Uterus (tissue), 4 donors: ENCODE data around the gene PCBD1. TPM values are rescaled to one million over a fixed set of nuclear protein-coding genes. Genes with fewer than 3 reads are reported as not detected.

Experiments
- DNase-seq, 2 donors: peaks; one replicate each; pipeline ENCODE4 v3.0.0-alpha.2; 2019 to 2020
- H3K27ac ChIP-seq, 2 donors: fragments of 200-600 bp; sonication (generic); 1 replicate in 1 of 2; 2 replicates in 1 of 2; pipeline ENCODE4 v1.5.1; 2016 to 2018
- H3K27me3 ChIP-seq, 2 donors: fragments of 200-600 bp; sonication (generic); one replicate each; pipeline ENCODE4 v1.5.1; 2018 to 2019; ENCODE audit warnings: control low read depth in 1 of 2
- H3K36me3 ChIP-seq, 2 donors: fragments of 200-600 bp; sonication (generic); one replicate each; pipeline ENCODE4 v1.5.1; 2019; ENCODE audit warnings: control low read depth in 1 of 2
- H3K4me1 ChIP-seq, 2 donors: fragments of 200-600 bp; sonication (generic); one replicate each; pipeline ENCODE4 v1.5.1; 2018 to 2019; ENCODE audit warnings: control low read depth in 1 of 2
- H3K4me3 ChIP-seq, 2 donors: fragments of 200-600 bp; sonication (generic); 1 replicate in 1 of 2; 2 replicates in 1 of 2; pipeline ENCODE4 v1.5.1; 2018 to 2019; ENCODE audit warnings: mild to moderate bottlenecking in 1 of 2
- H3K9me3 ChIP-seq, 2 donors: fragments of 200-600 bp; sonication (generic); one replicate each; pipeline ENCODE4 v1.5.1; 2019; ENCODE audit warnings: control low read depth in 1 of 2
- POLR2A ChIP-seq, 2 donors: fragments of 450-650 bp; IDR thresholded peaks; one replicate each; pipeline ENCODE4 v1.6.1; 2016; ENCODE audit warnings: antibody characterized with exemption in 2 of 2, mild to moderate bottlenecking in 1 of 2, moderate library complexity in 1 of 2
- intact Hi-C: fragments of 100-400 bp; cut with DNase I; formaldehyde crosslinking; loops from one replicate; pipeline ENCODE4 v1.15.1; 2023; ENCODE audit warnings: low total_unique reads
- total RNA-seq, 4 donors: library from RNA; depleted of rRNA in 3 of 4; stranded (reverse); fragments of >200 nt in 3 of 4; gene quantifications; one replicate each; pipeline versions ENCODE4 v1.1.0 to v1.2.4, GENCODE V29; 2014 to 2023
- TF ChIP-seq, protein P1 (sequence below), 4 experiments: fragments of 200-600 bp in 2 of 4; fragments of 450-650 bp in 2 of 4; sonication (generic) in 2 of 4; IDR thresholded peaks; one replicate each; pipeline ENCODE4 v1.5.1; 2016 to 2019; ENCODE audit warnings: antibody characterized with exemption in 4 of 4, mild to moderate bottlenecking in 2 of 4, moderate library complexity in 1 of 4
- donor health status: DM: yes; HTN: yes; CAD: no.

Gene PCBD1
- total RNA-seq, 4 donors from 2014 or later: 18.4 to 52.8 (median 27.9) TPM

- Histone ChIP-seq H3K4me3 (no peak overlapping the region), H3K9me3 (no peaks in the 10 kb centered on the region), H3K36me3 (no peaks in the 10 kb centered on the region), H3K4me1 (peaks cover 0 to 11% of the 10 kb centered on the region in 2 donors), H3K27me3 (no peaks in the 10 kb centered on the region), H3K27ac (no peak overlapping the region)
- TF ChIP-seq POLR2A (IDR thresholded peaks at IDR 0.05): no peak
- intact Hi-C loops: no loop called here
- DNase-seq: no peak
These were observed 52.0 kb downstream of the PCBD1 start for GRCh38 chr10:70836319-70836718.

DNA sequence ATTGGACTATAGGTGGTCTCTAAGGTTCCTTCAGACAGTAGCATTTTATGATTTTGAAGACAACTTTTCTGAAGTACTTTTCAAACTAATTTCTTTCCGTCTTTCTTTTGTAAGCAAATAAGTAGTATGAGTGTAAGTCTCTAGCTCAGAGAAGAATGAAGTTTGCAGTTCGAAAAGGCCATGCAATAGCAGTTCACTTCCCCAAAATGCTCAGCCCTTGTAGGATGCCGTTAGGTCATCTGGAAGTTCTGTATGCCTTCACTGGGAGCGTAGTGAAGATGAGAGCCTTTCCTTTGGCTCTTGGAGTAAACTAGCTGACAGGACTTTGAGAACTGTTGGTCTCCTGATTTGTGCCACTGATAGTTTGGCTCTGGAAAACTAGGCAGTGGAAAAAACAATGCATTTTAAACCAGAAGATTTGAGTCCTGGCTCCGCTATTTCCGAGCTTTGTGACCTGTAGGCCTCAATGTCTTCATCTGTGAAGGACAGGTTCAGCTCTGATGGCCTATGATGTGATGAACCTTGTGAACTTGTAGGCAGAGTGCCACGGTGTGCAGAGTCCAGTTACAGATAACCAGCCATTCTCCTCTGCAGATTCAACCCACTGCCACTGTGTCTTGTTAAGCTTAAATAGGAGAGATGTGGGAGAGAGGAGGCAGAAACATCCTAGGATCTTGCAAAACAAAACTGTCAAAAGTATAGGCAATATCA, 53.8 kb downstream of the PCBD1 start:
- no peak for DNase-seq
- intact Hi-C loops: no loop called here
- Histone ChIP-seq H3K9me3 (no peaks in the 10 kb centered on the region), H3K36me3 (no peaks in the 10 kb centered on the region), H3K4me3 (no peak overlapping the region), H3K4me1 (peaks cover 0 to 11% of the 10 kb centered on the region in 2 donors), H3K27ac (no peak overlapping the region), H3K27me3 (no peaks in the 10 kb centered on the region)
- TF ChIP-seq, protein P1, sequence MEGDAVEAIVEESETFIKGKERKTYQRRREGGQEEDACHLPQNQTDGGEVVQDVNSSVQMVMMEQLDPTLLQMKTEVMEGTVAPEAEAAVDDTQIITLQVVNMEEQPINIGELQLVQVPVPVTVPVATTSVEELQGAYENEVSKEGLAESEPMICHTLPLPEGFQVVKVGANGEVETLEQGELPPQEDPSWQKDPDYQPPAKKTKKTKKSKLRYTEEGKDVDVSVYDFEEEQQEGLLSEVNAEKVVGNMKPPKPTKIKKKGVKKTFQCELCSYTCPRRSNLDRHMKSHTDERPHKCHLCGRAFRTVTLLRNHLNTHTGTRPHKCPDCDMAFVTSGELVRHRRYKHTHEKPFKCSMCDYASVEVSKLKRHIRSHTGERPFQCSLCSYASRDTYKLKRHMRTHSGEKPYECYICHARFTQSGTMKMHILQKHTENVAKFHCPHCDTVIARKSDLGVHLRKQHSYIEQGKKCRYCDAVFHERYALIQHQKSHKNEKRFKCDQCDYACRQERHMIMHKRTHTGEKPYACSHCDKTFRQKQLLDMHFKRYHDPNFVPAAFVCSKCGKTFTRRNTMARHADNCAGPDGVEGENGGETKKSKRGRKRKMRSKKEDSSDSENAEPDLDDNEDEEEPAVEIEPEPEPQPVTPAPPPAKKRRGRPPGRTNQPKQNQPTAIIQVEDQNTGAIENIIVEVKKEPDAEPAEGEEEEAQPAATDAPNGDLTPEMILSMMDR (IDR thresholded peaks at IDR 0.05): no peak
- no peak for TF ChIP-seq POLR2A (IDR thresholded peaks at IDR 0.05)

GRCh38 chr10:70834021-70834420, 54.3 kb downstream of the PCBD1 start:
- no peaks in the 10 kb centered on the region for H3K27me3 ChIP-seq
- peak overlapping the region in 1 of 2 donors; percentile 31 for H3K27ac ChIP-seq
- H3K36me3 ChIP-seq: no peaks in the 10 kb centered on the region
- no peaks in the 10 kb centered on the region for H3K9me3 ChIP-seq
- TF ChIP-seq, protein P1 (IDR thresholded peaks at IDR 0.05): no peak
- TF ChIP-seq POLR2A (IDR thresholded peaks at IDR 0.05): no peak
- DNase-seq: no peak
- intact Hi-C loops: no loop called here
- no peak overlapping the region for H3K4me3 ChIP-seq
- H3K4me1 ChIP-seq: peaks cover 0 to 11% of the 10 kb centered on the region in 2 donors

DNA sequence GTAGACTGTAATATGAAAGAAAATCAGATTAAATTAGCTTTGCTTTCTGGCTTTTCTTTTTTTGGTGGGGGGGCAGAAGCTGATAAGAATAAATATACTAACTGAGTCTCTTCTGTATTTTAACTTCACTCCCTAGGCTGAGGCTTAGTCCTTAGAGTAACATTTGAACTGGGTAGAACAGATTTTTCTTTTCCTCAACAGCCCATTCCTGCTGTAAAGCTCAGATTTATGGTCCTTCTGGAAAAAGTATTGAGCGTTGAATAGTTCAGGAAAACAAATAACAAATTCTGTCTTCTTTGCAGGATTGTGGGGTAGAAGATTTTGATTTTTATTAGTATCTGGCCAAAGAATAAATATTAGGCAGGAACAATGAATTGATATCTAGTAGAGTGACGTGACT, 54.8 kb downstream of the PCBD1 start:
- DNase-seq: no peak
- Histone ChIP-seq H3K4me3 (no peak overlapping the region), H3K27ac (peak overlapping the region in 1 of 2 donors; percentile 31), H3K4me1 (peaks cover 0 to 11% of the 10 kb centered on the region in 2 donors), H3K36me3 (no peaks in the 10 kb centered on the region), H3K27me3 (no peaks in the 10 kb centered on the region), H3K9me3 (no peaks in the 10 kb centered on the region)
- TF ChIP-seq POLR2A (IDR thresholded peaks at IDR 0.05): no peak
- TF ChIP-seq, protein P1 (IDR thresholded peaks at IDR 0.05): no peak
- intact Hi-C loops: no loop called here

Other genes with a start within 250 kb of the PCBD1 start
- gene ADAMTS14, start 216.1 kb downstream of the PCBD1 start, total RNA-seq: 1 to 10 TPM in 1 of 4 donors, under 1 TPM in 1, not detected in 2; 0.18 to 3.7 TPM
- not detected for gene TBATA, start 103.2 kb downstream of the PCBD1 start, total RNA-seq
- 10 to 100 TPM; 13.3 to 59.7 (median 27.3) TPM for gene SGPL1, start 72.6 kb downstream of the PCBD1 start, total RNA-seq